Mesendoderm (in vitro differentiated cells): ENCODE measurements around the gene SOX12.
"Not testable (repeated sequence)": the region's sequence is repeated elsewhere in the genome, so short reads cannot be mapped to it uniquely, and the experiment has no call there.

Source experiments
- DNase-seq: peaks from one replicate; pipeline ENCODE4 v3.0.0; 2013
- H2AK5ac ChIP-seq: 2 replicates; pipeline ENCODE4 v1.6.1; 2013; ENCODE audit warnings: low read length, inconsistent platforms
- H2BK120ac ChIP-seq: 2 replicates; pipeline ENCODE4 v1.6.1; 2013; ENCODE audit warnings: low read depth, mild to moderate bottlenecking, low read length, moderate library complexity, mixed read lengths
- H2BK15ac ChIP-seq: replicated peaks from 2 replicates; pipeline ENCODE4 v1.6.1; 2013; ENCODE audit warnings: low read depth, mild to moderate bottlenecking, moderate library complexity
- H2BK5ac ChIP-seq: 2 replicates; pipeline ENCODE4 v1.6.1; 2013; ENCODE audit warnings: low read length, inconsistent platforms
- H3K18ac ChIP-seq: 2 replicates; pipeline ENCODE4 v1.6.1; 2013; ENCODE audit warnings: mild to moderate bottlenecking, low read length, mixed read lengths
- H3K23ac ChIP-seq: one replicate; pipeline ENCODE4 v1.6.1; 2013; ENCODE audit warnings: low read length
- H3K27ac ChIP-seq: 2 replicates; pipeline ENCODE4 v1.5.1; 2013; ENCODE audit warnings: low read depth, mild to moderate bottlenecking, inconsistent platforms, low read length, moderate library complexity
- H3K27me3 ChIP-seq: 2 replicates; pipeline ENCODE4 v1.6.1; 2013; ENCODE audit warnings: low read length, control low read depth, mild to moderate bottlenecking, inconsistent platforms; ENCODE audit not compliant: insufficient read depth, poor library complexity
- H3K36me3 ChIP-seq: 2 replicates; pipeline ENCODE4 v1.6.1; 2013; ENCODE audit warnings: low read length, inconsistent platforms; ENCODE audit not compliant: control insufficient read depth, insufficient read depth
- H3K4ac ChIP-seq: one replicate; pipeline ENCODE4 v1.6.1; 2013; ENCODE audit warnings: low read depth, mild to moderate bottlenecking, low read length, moderate library complexity
- H3K4me1 ChIP-seq: 2 replicates; pipeline ENCODE4 v1.6.1; 2013; ENCODE audit warnings: low read depth, low read length, inconsistent platforms; ENCODE audit not compliant: control insufficient read depth
- H3K4me2 ChIP-seq: 2 replicates; pipeline ENCODE4 v1.6.1; 2013; ENCODE audit warnings: low read length
- H3K4me3 ChIP-seq: 2 replicates; pipeline ENCODE4 v1.5.1; 2013; ENCODE audit warnings: mild to moderate bottlenecking, low read length
- H3K56ac ChIP-seq: one replicate; pipeline ENCODE4 v1.6.1; 2013; ENCODE audit warnings: low read length
- H3K79me1 ChIP-seq: 2 replicates; pipeline ENCODE4 v1.6.1; 2013; ENCODE audit warnings: low read length, inconsistent platforms
- H3K79me2 ChIP-seq: 2 replicates; pipeline ENCODE4 v1.6.1; 2013; ENCODE audit warnings: mild to moderate bottlenecking, low read length; ENCODE audit not compliant: control insufficient read depth, insufficient read depth
- H3K9ac ChIP-seq: 2 replicates; pipeline ENCODE4 v1.6.1; 2013; ENCODE audit warnings: low read length, inconsistent platforms
- H4K5ac ChIP-seq: one replicate; pipeline ENCODE4 v1.6.1; 2013; ENCODE audit warnings: low read length
- H4K8ac ChIP-seq: one replicate; pipeline ENCODE4 v1.6.1; 2013; ENCODE audit warnings: low read depth, mild to moderate bottlenecking, control low read depth, low read length, moderate library complexity
- WGBS: extraction: QIAGEN DNeasy Blood & Tissue Kit; methylation state at CpG from one replicate; pipeline ENCODE4 v1.1.7; 2013; ENCODE audit warnings: low lambda C conversion rate, missing lambda C conversion rate; ENCODE audit not compliant: insufficient coverage; ENCODE audit errors: extremely low coverage; 5-methylcytosine and 5-hydroxymethylcytosine counted together

SOX12 gene

DNA sequence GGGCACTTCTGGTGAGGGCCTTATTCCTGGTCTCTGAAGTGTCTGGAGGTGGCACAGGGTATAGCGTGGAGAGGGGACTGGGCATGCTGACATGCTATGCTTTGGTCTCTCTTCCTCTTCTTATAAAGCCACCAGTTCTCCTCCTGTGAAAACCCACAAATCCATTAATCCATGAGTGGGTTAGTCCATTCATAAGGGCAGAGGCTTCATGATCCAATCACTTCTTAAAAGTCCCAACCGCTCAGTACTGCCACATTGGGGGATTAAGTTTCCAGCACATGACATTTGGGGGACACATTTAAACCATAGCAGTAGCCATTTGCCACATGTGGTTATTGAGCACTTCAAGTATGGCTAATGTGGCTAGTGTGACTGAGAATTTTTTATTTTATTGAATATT is 51.4 kb downstream of the SOX12 start:
- Histone ChIP-seq H3K18ac (no peak overlapping the region), H4K5ac (no peak overlapping the region), H3K23ac (no peak overlapping the region), H3K27ac (no peak overlapping the region), H3K4me2 (no peak overlapping the region), H3K27me3 (no peaks in the 10 kb centered on the region), H3K4me1 (no peaks in the 10 kb centered on the region), H3K36me3 (no peaks in the 10 kb centered on the region), H3K79me2 (no peaks in the 10 kb centered on the region), H4K8ac (no peak overlapping the region), H3K4me3 (no peak overlapping the region), H3K79me1 (no peaks in the 10 kb centered on the region), H3K56ac (no peak overlapping the region), H3K9ac (no peak overlapping the region), H2BK120ac (no peak overlapping the region), H2AK5ac (no peak overlapping the region), H2BK15ac (no peak overlapping the region), H2BK5ac (no peak overlapping the region), H3K4ac (no peak overlapping the region)
- WGBS = no CpG with 5 or more reads among the region's 2 CpGs
- DNase-seq = no peak

DNA sequence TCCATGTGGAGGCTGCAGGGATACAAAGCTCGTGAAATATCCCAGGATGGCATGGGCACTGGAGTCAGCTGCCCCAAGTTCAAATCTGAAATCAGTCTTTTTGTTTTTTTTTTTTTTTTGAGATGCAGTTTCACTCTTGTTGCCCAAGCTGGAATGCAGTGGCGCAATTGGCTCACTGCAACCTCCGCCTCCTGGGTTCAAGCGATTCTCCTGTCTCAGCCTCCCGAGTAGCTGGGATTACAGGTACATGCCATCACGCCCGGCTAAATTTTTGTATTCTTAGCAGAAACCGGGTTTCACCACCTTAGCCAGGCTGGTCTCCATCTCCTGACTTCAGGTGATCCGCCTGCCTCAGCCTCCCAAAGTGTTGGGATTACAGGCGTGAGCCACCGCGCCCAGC is 52.2 kb downstream of the SOX12 start:
- H4K8ac ChIP-seq, H2BK15ac ChIP-seq, H4K5ac ChIP-seq, H3K9ac ChIP-seq, H3K18ac ChIP-seq, H3K56ac ChIP-seq, H3K4ac ChIP-seq, H3K79me1 ChIP-seq, H2BK5ac ChIP-seq, H3K23ac ChIP-seq, H3K36me3 ChIP-seq, H3K79me2 ChIP-seq, H3K4me3 ChIP-seq, H3K27ac ChIP-seq, H2BK120ac ChIP-seq, H2AK5ac ChIP-seq, H3K4me2 ChIP-seq, H3K27me3 ChIP-seq, H3K4me1 ChIP-seq, DNase-seq: not testable (repeated sequence)
- no CpG with 5 or more reads among the region's 12 CpGs for WGBS

DNA sequence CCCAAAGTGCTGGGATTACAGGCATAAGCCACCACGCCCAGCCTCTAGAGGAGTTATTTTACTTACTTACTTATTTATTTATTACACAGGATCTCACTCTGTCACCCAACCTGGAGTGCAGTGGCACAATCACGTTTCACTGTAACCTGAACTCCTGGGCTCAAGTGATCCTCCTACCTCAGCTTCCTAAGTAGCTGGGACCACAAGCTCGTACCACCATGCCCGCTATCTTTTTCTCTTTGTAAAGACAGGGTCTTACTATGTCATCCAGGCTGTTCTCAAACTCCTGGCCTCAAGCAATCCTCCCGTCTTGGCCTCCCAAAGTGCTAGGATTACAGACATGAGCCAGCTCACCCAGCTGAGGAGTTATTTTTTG is 53.6 kb downstream of the SOX12 start:
- Histone ChIP-seq H3K79me1 (no peaks in the 10 kb centered on the region), H3K27me3 (no peaks in the 10 kb centered on the region), H2AK5ac (no peak overlapping the region), H4K5ac (no peak overlapping the region), H3K18ac (no peak overlapping the region), H3K4ac (no peak overlapping the region), H2BK5ac (no peak overlapping the region), H3K27ac (no peak overlapping the region), H3K79me2 (no peaks in the 10 kb centered on the region), H3K4me1 (peaks cover 3% of the 10 kb centered on the region), H3K9ac (no peak overlapping the region), H2BK120ac (no peak overlapping the region), H3K4me3 (no peak overlapping the region), H3K4me2 (no peak overlapping the region), H3K23ac (no peak overlapping the region), H2BK15ac (no peak overlapping the region), H3K56ac (no peak overlapping the region), H3K36me3 (no peaks in the 10 kb centered on the region), H4K8ac (no peak overlapping the region)
- DNase-seq = no peak
- no CpG with 5 or more reads among the region's 5 CpGs for WGBS
